CD4-positive, alpha-beta T cell treated with Interferon alpha-2 for 1 hour (primary cell): ENCODE data around the gene MYRF.

Experiments
- DNase-seq, 2 donors: peaks; one replicate each; pipeline ENCODE4 v3.0.0-alpha.2; 2020 to 2022

The MYRF gene

DNA sequence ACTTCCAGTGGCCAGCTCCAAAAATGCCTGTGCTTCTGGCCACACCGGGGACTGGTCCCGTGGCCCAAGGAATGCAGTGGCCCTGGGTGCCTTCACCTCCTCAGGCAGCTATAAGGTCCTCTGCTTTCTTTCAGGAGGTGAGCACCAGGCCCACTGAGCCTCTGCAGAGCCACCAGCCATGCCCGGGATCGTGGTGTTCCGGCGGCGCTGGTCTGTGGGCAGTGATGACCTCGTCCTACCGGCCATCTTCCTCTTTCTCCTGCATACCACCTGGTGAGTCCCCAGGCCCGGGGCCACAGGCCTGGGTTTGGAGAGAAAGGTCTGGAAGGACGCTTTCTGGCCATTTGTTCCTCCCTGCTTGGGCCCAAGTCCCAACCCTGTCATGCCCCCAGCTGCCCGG lies 32.5 kb upstream of the MYRF start:
- no peak for DNase-seq

DNA sequence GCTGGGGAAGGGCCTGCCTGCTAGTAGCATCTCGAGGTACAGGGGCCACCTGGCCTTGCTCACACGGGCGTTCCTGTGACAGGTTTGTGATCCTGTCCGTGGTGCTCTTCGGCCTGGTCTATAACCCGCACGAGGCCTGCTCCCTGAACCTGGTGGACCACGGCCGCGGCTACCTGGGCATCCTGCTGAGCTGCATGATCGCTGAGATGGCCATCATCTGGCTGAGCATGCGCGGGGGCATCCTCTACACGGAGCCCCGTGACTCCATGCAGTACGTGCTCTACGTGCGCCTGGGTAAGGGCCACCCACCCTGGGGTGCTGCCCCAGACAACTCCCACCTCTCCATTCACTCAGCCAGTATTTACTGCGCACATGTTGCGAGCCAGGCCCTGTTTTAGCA lies 31.8 kb upstream of the MYRF start:
- no peak for DNase-seq

GRCh38 chr11:61724437-61724836 lies 28.0 kb upstream of the MYRF start:
- DNase-seq = no peak

DNA sequence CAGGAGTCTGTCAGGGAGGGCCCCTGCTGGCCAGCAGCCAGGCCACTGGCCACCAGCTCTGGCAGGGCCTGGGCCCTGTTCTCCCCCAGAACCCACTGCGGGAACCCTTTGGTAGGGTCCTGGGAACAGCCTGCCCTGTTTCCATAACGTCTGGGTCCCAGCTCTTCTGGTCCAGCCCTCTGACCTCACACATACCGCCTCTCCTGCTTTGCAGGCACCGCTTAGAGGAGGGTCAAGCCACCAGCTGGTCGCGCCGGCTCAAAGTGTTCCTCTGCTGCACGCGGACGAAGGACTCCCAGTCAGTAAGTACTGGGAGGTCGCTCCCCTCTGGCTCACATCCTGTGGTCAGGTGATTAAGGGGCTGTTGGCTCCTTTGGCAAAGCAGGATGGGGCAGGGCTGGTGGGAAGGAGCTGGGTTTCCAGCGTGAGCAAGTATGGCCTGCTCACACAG lies 26.6 kb upstream of the MYRF start:
- no peak for DNase-seq

DNA sequence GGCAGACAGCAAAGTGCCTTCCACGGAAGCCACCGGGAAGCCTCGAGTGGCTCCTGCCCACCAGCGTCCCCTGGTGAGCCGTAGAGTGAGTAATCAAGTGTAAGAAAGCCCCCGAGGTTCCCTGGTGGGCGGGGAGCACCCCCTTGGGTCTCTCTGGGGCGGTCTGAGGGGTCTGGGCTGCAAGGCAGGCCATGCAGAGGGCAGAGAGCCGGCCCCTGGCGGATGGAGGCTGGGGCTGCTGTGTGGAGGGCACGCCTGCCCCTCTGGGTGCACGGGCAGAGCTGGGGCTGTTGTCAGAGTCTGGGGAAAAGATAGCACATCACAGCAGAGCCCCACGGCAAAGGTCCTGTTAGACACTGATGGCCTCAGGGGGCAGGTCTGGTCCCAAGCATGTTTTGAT lies 25.7 kb upstream of the MYRF start:
- no peak for DNase-seq

DNA sequence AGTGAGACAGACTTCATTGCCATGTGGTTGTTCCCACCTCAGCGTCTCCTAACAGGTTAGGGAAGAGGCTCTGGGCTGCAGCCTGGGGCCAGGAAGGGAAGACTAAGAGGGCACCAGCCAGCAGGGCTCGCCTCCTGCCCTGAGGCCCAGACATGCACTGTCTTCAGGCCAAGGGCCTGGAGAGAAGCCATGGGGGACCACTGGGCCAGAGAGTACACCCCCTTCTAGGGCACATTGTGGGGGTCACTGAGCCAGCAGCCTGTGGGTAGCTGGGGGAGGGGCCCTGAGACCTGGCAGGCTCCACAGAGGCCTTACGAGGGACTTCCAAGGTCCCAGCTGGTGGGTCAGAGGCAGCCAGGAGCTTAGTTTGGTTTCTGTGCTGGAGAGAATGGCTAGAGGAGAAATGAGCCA lies 25.0 kb upstream of the MYRF start:
- DNase-seq = no peak

GRCh38 chr11:61728066-61728939 lies 24.1 kb upstream of the MYRF start:
- DNase-seq = no peak

DNA sequence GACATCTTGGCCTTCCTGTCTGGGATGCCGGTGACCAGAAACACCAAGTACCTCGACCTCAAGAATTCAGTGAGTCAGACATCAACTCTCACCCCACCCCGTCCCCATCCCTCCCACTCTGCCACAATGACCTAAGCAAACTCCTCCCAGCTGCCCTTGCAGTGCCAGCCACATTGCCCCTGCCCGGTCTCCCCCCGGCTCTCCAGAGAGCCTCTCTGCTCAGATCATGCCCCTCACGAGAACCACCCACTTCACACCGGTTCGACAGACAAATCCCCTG lies 23.6 kb upstream of the MYRF start:
- DNase-seq = no peak

DNA sequence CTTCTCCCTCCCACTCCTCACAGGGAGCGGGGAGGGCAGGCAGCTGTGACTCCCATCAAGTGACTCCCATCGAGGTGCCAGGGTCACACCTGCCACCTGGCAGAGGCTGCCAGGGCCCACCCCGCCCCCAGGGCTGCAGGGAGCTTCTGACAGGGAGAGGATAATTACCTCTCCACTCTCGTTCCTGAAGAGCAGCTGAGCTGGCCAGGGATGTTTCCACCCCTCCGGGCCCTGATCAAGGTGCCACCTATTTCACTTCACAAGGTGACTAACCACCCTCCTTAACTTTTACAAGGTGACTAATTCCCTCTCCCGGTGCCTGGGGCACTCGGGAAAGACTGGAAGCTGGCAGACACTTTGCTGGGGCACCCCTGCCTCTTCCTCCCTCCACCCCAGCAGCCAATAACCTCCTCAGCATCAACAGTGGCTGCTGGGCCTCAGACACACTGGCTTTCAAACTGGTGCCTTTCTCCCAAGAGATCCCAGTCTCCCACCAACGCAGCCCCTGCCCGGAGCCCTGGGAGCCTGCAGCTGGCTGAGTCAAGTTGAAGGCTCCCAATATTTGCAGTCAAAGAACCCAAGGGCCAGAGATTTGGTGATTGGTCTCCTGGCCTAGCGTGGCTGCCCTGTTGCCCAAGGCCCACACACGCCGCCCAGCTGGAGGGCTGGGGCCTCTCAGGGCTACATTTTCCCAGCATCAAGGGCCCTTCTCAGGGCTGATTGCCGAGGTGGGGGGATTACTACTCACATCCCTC lies 22.0 kb upstream of the MYRF start:
- DNase-seq = no peak

DNA sequence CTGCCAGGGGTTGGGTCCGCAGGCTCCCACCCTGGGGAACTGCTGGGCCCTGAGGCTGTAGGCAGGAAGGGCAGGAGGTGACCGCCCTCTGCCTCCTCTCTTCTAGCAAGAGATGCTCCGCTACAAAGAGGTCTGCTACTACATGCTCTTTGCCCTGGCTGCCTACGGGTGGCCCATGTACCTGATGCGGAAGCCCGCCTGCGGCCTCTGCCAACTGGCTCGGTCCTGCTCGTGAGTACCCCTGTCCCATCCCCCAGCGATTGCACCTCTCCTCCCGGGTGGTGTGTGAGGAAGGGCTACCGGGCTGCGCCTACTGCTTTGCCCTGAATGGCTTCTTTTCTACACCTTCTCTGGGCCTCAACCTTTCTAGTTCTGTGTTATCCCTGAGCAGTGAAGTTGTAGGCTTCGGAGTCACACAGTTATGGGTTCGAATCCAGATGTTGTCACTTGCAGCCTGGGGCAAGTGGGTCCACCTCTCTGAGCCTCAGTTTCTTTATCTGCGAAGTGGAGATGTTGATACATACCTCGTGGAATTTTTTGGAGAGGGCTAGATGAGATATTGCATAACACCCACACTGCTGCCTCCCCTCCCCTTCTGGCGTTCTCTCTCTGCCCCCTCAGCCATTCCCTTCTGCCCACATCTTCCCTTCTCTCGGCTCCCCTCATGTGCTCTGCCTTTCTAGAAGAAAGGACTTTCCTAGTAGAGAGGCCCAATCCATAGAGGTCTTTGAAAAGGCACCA lies 21.1 kb upstream of the MYRF start:
- DNase-seq = no peak

DNA sequence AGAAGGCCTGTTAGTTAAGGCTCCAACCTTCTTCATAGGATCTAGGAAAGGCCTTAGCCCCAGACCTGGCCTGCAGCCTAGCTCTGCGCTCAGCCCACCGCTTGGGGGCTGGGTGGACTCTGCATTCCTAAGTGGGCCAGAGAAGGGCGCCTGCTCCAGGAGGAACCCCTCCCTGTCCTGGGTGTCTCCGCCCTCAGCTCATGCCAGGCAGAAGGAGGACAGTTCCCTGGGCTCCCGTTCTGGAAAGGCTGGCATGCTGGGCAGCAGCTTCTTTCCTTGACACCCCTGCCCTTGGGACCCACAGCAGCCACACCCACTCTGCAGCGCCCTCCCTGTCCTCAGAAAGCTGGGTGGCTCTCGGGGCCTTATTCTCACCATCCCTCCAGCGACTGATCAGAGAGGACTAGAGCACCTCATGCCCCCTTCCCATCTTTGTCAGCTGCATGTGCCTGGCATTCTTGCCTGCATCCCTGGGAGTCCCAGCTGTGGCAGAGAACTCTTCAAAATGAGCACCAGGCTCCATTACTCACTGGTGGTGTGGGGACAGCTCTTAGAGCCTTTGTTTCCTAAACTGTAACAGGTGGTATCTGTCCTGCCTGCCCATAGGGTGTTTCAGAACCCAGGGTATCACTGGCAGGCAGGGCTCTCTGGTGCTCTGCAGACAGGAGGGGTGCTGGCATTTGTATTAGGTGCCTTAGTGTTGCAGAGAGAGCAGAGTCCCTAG lies 20.3 kb upstream of the MYRF start:
- no peak for DNase-seq

DNA sequence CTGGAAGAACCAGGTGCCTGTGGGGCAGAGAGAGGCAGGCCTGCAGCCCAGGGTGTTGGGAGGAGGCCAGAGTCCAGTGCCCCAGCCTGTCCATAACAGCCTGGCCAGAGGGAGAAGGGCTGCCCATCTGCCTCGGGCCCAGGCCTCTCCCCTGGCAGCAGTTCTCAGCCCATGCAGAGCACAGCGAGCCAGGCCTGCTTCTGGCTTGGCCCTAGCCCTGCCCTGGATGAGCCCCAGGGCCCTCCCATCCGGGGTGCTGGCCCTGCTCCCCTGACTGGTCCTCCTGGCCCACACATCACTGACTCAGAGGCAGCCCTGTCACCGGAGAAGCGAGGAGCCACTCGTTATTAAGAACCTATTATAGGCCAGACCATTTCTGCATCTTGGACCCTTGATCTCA lies 19.7 kb upstream of the MYRF start:
- no peak for DNase-seq

- peak; percentile 83 to 87 for DNase-seq
Measured at GRCh38 chr11:61733120-61733978, 19.1 kb upstream of the MYRF start.

DNA sequence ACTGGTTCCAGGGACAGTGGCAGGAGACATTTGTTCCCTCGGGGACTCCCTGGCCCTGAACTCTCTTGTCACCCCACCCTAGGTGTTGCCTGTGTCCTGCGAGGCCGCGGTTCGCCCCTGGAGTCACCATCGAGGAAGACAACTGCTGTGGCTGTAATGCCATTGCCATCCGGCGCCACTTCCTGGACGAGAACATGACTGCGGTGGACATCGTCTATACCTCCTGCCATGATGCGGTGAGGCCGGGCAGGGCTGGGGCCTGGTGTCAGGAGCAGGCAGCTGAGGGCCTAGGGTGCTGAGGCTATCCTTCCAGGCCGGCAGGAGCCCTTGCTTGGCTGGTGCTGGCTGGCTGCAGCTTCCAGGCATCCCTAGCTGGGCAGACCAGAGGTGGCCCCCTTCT lies 17.7 kb upstream of the MYRF start:
- DNase-seq = no peak

DNA sequence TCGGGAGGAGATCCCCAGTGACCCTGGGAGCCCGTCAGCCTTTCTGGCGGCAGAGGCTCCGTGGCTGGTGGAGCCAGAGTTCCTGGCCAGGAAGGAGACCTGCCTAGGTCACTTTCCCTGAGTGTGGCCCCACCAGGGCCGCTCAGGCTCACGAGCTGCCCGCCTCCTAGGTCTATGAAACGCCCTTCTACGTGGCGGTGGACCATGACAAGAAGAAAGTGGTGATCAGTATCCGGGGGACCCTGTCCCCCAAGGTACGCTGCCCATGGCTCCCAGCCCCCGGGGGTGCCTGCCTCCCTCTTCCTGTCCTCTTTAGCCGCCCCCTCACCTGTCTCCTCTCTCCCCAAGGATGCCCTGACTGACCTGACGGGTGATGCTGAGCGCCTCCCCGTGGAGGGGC lies 17.0 kb upstream of the MYRF start:
- DNase-seq = no peak

DNA sequence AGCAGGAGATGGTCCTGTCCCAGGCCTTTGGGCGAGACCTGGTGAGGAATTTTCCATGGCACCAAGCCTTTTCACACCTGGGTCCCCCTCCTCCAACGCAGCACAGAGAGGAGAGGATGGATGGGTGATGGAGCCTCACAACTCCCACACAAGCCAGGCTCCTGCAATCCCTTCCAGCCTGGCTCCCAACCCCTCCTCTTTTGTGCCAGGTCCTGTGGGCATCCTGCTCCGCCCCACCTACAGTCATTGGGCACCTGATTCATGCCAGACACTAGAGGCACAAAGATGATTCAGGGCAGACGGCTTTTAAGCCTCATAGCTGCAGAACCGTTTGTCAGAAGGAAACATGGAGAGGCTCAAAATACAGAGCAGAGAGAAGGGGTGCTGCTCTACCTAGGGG lies 16.1 kb upstream of the MYRF start:
- no peak for DNase-seq

DNA sequence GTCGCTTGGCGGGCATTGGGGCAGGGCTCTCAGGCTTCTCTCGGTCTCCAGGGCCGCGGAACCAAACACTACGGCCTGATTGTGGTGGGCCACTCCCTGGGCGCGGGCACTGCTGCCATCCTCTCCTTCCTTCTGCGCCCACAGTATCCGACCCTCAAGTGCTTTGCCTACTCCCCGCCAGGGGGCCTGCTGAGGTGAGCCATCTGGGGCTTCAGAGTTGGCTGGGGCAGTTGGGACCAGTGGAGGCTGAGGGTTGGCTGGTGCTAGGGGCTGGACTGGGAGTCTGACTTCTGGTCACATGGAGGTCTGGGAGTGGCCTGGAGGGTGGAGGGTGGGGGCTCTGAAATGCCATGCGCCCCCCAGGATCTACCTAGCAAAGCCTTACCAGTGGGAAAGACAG lies 15.3 kb upstream of the MYRF start:
- no peak for DNase-seq

DNA sequence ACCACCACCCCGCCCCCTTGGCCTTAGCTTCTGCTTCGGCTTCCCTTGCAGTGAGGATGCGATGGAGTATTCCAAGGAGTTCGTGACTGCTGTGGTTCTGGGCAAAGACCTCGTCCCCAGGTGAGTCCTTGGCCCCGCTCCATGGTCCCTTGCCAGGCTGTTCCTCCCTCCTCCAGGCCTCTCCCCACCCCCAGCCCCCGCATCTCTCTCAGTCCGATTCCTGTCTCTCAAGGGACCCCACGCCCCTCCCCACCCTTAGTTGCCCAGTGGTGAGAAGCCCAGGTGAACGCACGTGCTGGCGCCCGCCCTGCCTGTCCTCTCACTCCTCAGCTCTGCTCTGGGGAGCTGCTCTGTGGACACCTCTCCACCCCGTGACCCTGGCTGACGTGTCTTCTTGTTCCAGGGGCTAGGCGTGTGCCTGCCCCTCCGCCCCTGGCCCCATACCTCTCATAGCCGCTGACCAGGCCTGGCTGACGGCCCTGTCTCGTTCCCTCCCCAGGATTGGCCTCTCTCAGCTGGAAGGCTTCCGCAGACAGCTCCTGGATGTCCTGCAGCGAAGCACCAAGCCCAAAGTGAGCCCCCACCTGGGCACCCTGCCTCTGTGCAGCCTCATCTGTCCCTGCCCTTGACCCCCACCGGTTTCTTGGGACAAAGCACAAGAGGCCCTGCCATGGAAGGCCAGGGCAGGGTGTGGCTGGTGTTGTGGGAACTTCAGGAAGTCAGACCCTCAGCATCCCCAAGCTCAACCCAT lies 14.6 kb upstream of the MYRF start:
- no peak for DNase-seq

- no peak for DNase-seq
Measured at GRCh38 chr11:61738776-61739175, 13.7 kb upstream of the MYRF start.

DNA sequence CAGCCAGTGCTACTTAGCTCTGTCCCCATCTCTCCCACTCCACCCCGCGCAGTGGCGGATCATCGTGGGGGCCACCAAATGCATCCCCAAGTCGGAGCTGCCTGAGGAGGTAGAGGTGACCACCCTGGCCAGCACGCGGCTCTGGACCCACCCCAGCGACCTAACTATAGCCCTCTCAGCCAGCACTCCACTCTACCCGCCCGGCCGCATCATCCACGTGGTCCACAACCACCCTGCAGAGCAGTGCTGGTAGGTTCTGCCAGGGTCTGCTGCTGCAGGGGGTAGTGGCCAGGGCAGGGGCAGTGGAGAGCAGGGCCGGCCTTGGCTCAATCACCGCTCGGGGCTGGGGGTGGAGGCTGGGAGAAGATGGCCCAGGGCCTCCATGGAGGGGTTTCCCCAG lies 13.0 kb upstream of the MYRF start:
- no peak for DNase-seq

DNA sequence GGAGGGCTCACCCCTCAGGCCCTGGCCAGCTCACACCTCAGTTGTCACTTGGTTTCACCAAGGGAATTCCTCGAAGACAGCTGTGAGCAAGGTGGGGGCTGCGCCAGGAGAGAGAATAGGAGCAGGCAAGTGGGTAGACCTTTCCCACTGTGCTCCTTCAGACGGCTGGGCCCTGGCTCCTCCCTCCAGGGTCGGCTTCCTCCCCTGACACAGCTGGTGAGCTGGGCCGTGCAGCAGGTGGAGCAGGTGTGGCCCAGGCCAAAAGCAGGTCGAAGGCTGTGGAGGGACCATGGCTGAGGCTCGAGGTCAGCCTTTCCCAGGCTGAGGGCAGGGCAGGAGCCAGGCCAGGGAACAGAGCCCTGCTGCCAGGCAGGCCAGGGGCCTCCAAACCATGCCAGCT lies 12.5 kb upstream of the MYRF start:
- no peak for DNase-seq
